Right lobe of liver (tissue), 6 donors: ENCODE results near the gene KRT71. TPM values are rescaled to one million over a fixed set of nuclear protein-coding genes. Genes with fewer than 3 reads are reported as not detected.

Experiments
- ATAC-seq, 4 donors: fragments of 200-7000 bp; cut with Tn5 transposase; one replicate each; pipeline ENCODE4 v1.9.1; 2020; ENCODE audit warnings: mild to moderate bottlenecking in 4 of 4, moderate library complexity in 4 of 4
- DNase-seq, 3 donors: peaks; one replicate each; pipeline ENCODE4 v3.0.0-alpha.2; 2020
- H3K27ac ChIP-seq, 3 donors: fragments of 200-600 bp; one replicate each; pipeline ENCODE4 v1.8.0; 2022
- H3K27me3 ChIP-seq, 2 donors: fragments of 200-600 bp; one replicate each; pipeline ENCODE4 v1.8.0; 2022
- H3K36me3 ChIP-seq, 4 donors: fragments of 200-600 bp; sonication (generic) in 1 of 4; one replicate each; pipeline versions ENCODE4 v1.5.1 to v1.8.0; 2017 to 2022; ENCODE audit warnings: control low read depth in 1 of 4
- H3K4me1 ChIP-seq, 4 donors: fragments of 200-600 bp; sonication (generic) in 1 of 4; one replicate each; pipeline versions ENCODE4 v1.5.1 to v1.8.0; 2017 to 2022; ENCODE audit warnings: control low read depth in 1 of 4
- H3K4me3 ChIP-seq, 3 donors: fragments of 200-600 bp; one replicate each; pipeline ENCODE4 v1.8.0; 2022
- H3K9me3 ChIP-seq, 4 donors: fragments of 200-600 bp; sonication (generic) in 1 of 4; one replicate each; pipeline versions ENCODE4 v1.5.1 to v1.8.0; 2017 to 2022; ENCODE audit warnings: control low read depth in 1 of 4
- POLR2A ChIP-seq: fragments of 450-650 bp; IDR thresholded peaks from one replicate; pipeline ENCODE4 v1.6.1; 2017; ENCODE audit warnings: antibody characterized with exemption, mild to moderate bottlenecking
- WGBS: methylation state at CpG from one replicate; pipeline ENCODE4 v1.1.6; 2018; ENCODE audit warnings: low coverage, low lambda C conversion rate; ENCODE audit not compliant: insufficient coverage; ENCODE audit errors: missing lambda C conversion rate; 5-methylcytosine and 5-hydroxymethylcytosine counted together
- intact Hi-C, 2 donors: fragments of 100-400 bp; cut with DNase I; formaldehyde crosslinking; loops; one replicate each; pipeline versions ENCODE4 v1.11.2 to v1.14.1; 2022
- total RNA-seq, 6 experiments: library from RNA; depleted of rRNA in 2 of 6; stranded (reverse); fragments of >200 nt in 2 of 6; fragmentation: NEBNext Ultra II Directional in 3 of 6; extraction: Animal tissue kit (Norgen Biotek cat#: 25700) in 3 of 6; gene quantifications; one replicate each; pipeline versions ENCODE4 v1.1.0 to v1.2.4, GENCODE V29; 2016 to 2023
- TF ChIP-seq, protein P1 (sequence below), 4 donors: fragments of 200-600 bp in 3 of 4; fragments of 450-650 bp in 1 of 4; IDR thresholded peaks; one replicate each; pipeline versions ENCODE4 v1.5.1 to v1.8.0; 2016 to 2022; ENCODE audit warnings: antibody characterized with exemption in 4 of 4, mild to moderate bottlenecking in 2 of 4
- donor health status: DM: no; HTN: yes; CAD: no.
- donor health status: DM: no; HTN: no; CAD: no.
- donor health status: DM: no; HTN: no; CAD: no.
- donor health status: DM: no; HTN: yes; CAD: no.
- donor health status: DM: no; HTN: yes; CAD: no.

Gene KRT71
- total RNA-seq, 6 experiments from 2014 or later, result not detected

DNA sequence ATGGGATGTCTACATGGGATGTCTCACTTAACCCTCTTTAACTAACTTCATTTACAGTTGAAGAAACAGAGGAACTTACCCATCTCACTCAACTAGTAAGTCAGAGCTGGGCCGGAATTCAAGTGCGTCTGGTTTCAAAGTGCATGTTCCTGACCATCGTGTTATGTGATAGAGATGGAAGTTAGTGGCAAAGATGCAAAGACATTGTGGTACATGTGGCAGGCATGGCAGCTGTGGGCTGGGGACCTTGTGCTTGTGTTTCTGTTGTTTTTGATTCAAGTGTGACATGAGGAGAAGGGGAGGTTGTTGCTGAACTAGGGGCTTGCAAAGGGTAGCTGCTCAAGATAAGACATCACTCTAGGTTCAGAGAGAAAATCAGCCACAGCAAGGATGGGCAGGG, 23.0 kb upstream of the KRT71 start:
- Histone ChIP-seq H3K27me3 (no peaks in the 10 kb centered on the region), H3K4me1 (no peaks in the 10 kb centered on the region), H3K27ac (no peak overlapping the region), H3K36me3 (no peaks in the 10 kb centered on the region), H3K4me3 (no peak overlapping the region), H3K9me3 (no peaks in the 10 kb centered on the region)
- ATAC-seq, result no peak
- intact Hi-C loops, result loop anchor here in 1 of 2 donors (10.0 kb wide), 1 partner anchor 399 kb away; no protein-coding TSS in a partner anchor
- 95% methylated on average over 3 of the region's 3 CpGs for WGBS
- no peak for DNase-seq
- TF ChIP-seq, protein P1, sequence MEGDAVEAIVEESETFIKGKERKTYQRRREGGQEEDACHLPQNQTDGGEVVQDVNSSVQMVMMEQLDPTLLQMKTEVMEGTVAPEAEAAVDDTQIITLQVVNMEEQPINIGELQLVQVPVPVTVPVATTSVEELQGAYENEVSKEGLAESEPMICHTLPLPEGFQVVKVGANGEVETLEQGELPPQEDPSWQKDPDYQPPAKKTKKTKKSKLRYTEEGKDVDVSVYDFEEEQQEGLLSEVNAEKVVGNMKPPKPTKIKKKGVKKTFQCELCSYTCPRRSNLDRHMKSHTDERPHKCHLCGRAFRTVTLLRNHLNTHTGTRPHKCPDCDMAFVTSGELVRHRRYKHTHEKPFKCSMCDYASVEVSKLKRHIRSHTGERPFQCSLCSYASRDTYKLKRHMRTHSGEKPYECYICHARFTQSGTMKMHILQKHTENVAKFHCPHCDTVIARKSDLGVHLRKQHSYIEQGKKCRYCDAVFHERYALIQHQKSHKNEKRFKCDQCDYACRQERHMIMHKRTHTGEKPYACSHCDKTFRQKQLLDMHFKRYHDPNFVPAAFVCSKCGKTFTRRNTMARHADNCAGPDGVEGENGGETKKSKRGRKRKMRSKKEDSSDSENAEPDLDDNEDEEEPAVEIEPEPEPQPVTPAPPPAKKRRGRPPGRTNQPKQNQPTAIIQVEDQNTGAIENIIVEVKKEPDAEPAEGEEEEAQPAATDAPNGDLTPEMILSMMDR (IDR thresholded peaks at IDR 0.05), result no peak
- no peak for TF ChIP-seq POLR2A

DNA sequence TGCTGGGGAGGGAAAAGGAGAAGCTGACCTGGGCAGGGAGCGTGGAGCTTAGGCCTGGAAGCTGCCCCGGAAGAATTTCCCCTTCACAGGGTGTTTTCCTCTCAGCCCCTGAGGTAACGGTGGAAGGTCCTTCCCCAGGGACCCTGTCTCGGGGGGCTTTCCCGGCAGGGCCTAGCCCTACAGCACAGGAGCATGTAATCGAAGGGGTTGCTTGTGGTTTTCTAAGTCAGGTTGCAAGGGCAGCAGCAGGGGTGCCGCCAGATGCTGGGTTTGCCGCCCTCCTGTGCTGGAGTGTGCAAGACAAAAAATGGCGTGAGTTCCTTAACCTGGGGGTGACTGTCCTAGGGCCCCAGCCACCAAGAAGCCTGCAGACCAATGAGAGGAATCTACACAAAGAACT, 22.3 kb upstream of the KRT71 start:
- no peak overlapping the region for H3K27ac ChIP-seq
- intact Hi-C loops, result loop anchor here in 1 of 2 donors (10.0 kb wide), 1 partner anchor 400 kb away; no protein-coding TSS in a partner anchor
- DNase-seq (no peak), ATAC-seq (no peak)
- no peak overlapping the region for H3K4me3 ChIP-seq
- no peaks in the 10 kb centered on the region for H3K4me1 ChIP-seq
- no peaks in the 10 kb centered on the region for H3K27me3 ChIP-seq
- TF ChIP-seq POLR2A, result no peak
- TF ChIP-seq, protein P1 (IDR thresholded peaks at IDR 0.05), result no peak
- H3K36me3 ChIP-seq, result no peaks in the 10 kb centered on the region
- 89% methylated on average over 3 of the region's 9 CpGs for WGBS
- H3K9me3 ChIP-seq, result no peaks in the 10 kb centered on the region

DNA sequence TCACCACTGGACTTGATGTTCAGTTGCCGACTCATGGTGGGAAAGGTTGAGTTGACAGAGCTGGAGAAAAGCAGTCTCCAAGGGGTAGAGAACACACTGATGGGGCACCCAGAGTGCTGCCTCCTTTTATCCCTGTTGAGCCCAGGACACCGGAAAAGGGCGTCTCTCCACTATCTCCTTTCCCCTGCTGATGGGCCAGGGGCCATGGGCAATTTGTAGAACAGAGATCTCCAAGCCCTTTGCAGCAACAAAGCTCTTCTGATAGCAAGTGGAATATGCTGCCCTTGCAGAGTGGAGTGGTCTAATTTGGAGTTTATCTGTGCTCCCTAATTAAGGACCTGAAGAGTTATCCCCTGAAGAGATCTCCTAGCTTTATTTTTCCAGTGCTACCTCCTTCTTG, 20.8 kb upstream of the KRT71 start, which contains the start of gene KRT74:
TSS of gene KRT74 (minus strand) at position 101 of the 400 bp plus-strand sequence. CDS start at position 35, 66 bp downstream.
- TF ChIP-seq, protein P1 (IDR thresholded peaks at IDR 0.05), result no peak
- TF ChIP-seq POLR2A, result no peak
- no peaks in the 10 kb centered on the region for H3K36me3 ChIP-seq
- no peaks in the 10 kb centered on the region for H3K9me3 ChIP-seq
- H3K4me3 ChIP-seq, result no peak within 1 kb of the TSS
- intact Hi-C loops, result loop anchor here in 1 of 2 donors (10.0 kb wide), 1 partner anchor 401 kb away; no protein-coding TSS in a partner anchor
- no peak within 1 kb of the TSS for H3K27ac ChIP-seq
- ATAC-seq, result no peak
- no peaks in the 10 kb centered on the region for H3K27me3 ChIP-seq
- no peaks in the 10 kb centered on the region for H3K4me1 ChIP-seq
- WGBS, result no CpG with 5 or more reads among the region's 3 CpGs
- DNase-seq, result no peak

DNA sequence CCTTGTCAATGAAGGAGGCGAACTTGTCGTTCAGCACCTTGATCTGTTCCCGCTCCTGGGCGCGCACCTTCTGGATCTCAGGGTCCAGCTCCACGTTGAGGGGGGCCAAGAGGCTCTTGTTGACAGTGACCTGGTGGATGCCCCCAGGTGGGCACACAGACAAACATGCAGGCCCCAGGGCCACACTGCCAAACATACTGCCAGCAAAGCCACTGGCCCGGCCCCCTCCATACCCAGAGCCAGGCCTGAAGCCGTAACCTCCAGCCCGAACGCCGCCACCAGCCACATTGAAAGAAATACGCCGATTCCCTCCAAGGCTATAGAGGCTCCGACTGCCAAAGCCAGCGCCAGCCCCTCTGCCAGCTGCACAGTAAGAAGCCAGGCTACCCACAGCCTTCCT, 20.4 kb upstream of the KRT71 start:
- intact Hi-C loops, result loop anchor here in 1 of 2 donors (10.0 kb wide), 1 partner anchor 401 kb away; no protein-coding TSS in a partner anchor
- H3K27ac ChIP-seq, result no peak overlapping the region
- H3K9me3 ChIP-seq, result no peaks in the 10 kb centered on the region
- no peak for ATAC-seq
- H3K36me3 ChIP-seq, result no peaks in the 10 kb centered on the region
- no peaks in the 10 kb centered on the region for H3K4me1 ChIP-seq
- WGBS, result 80% methylated on average over 2 of the region's 15 CpGs
- H3K27me3 ChIP-seq, result no peaks in the 10 kb centered on the region
- TF ChIP-seq POLR2A, result no peak
- TF ChIP-seq, protein P1 (IDR thresholded peaks at IDR 0.05), result no peak
- H3K4me3 ChIP-seq, result no peak overlapping the region
- no peak for DNase-seq
